Measurements from ENCODE around the gene C13orf46.
"Not testable (repeated sequence)": the region's sequence is repeated elsewhere in the genome, so short reads cannot be mapped to it uniquely, and the experiment has no call there.

Gene C13orf46

GRCh38 chr13:113991676-113992179 is 17.9 kb upstream of the C13orf46 start:
- no peak for DNase-seq

GRCh38 chr13:113991191-113991669 is 17.4 kb upstream of the C13orf46 start:
- DNase-seq: no peak

GRCh38 chr13:113990321-113990837 is 16.5 kb upstream of the C13orf46 start:
- no peak for DNase-seq

GRCh38 chr13:113989585-113990300 is 15.9 kb upstream of the C13orf46 start:
- no peak for DNase-seq

GRCh38 chr13:113988859-113989258 is 15.0 kb upstream of the C13orf46 start:
- DNase-seq: not testable (repeated sequence)

- no peak for DNase-seq
Measured at GRCh38 chr13:113982296-113982661, 8.4 kb upstream of the C13orf46 start.

- no peak for DNase-seq
Measured at GRCh38 chr13:113981611-113982295, 7.9 kb upstream of the C13orf46 start.

- no peak for DNase-seq
Measured at GRCh38 chr13:113981194-113981605, 7.3 kb upstream of the C13orf46 start.

GRCh38 chr13:113980489-113981064 is 6.7 kb upstream of the C13orf46 start:
- DNase-seq: no peak

- no peak for DNase-seq
Measured at GRCh38 chr13:113979791-113980471, 6.1 kb upstream of the C13orf46 start.

GRCh38 chr13:113978741-113979481 is 5.0 kb upstream of the C13orf46 start:
- no peak for DNase-seq

GRCh38 chr13:113977976-113978375 is 4.1 kb upstream of the C13orf46 start:
- DNase-seq: no peak

- DNase-seq: no peak
Measured at GRCh38 chr13:113976711-113977684, 3.1 kb upstream of the C13orf46 start.

- no peak for DNase-seq
Measured at GRCh38 chr13:113975416-113975815, 1.5 kb upstream of the C13orf46 start.

- DNase-seq: no peak
Measured at GRCh38 chr13:113974304-113975281, 717 bp upstream of the C13orf46 start.

- DNase-seq: no peak
Measured at GRCh38 chr13:113972451-113973217, 1.2 kb downstream of the C13orf46 start.

GRCh38 chr13:113971471-113972231 is 2.2 kb downstream of the C13orf46 start:
- no peak for DNase-seq
